Measurements from ENCODE around the gene KCNIP3. TPM values are rescaled to one million over a fixed set of nuclear protein-coding genes. Genes with fewer than 3 reads are reported as not detected.
A peak's percentile ranks its signal among the peaks of the same experiment; 100 is the strongest.

The KCNIP3 gene
- total RNA-seq, 3 donors from 2014 or later (not counting 1 experiment from before 2014, with no cell fraction given): 0.52 to 1.4 TPM; not detected in 1

- no peaks in the 10 kb centered on the region for H3K36me3 ChIP-seq (ENCODE audit: control insufficient read depth, insufficient read depth, low read length)
- H3K27me3 Mint-ChIP-seq (ENCODE audit: low read depth in 2 of 2): peaks cover 3 to 4% of the 10 kb centered on the region in 2 donors
- H3K4me3 Mint-ChIP-seq: no peak overlapping the region
- H3K36me3 Mint-ChIP-seq: no peaks in the 10 kb centered on the region
- peaks cover 0 to 2% of the 10 kb centered on the region in 2 donors for H3K9me3 Mint-ChIP-seq
- H3K4me1 Mint-ChIP-seq: no peaks in the 10 kb centered on the region
- intact Hi-C loops (cut with micrococcal nuclease): no loop called here
- no peak for ATAC-seq
- no peak overlapping the region for H3K27ac Mint-ChIP-seq
- no peak overlapping the region for H3K4me3 ChIP-seq (ENCODE audit: low read length)
- no peaks in the 10 kb centered on the region for H3K4me1 ChIP-seq (ENCODE audit: control insufficient read depth, insufficient read depth, low read length)
- 89% methylated on average over 4 of the region's 4 CpGs for WGBS (ENCODE audit: insufficient coverage)
- H3K9me3 ChIP-seq (ENCODE audit: control insufficient read depth, insufficient read depth, low read length): no peaks in the 10 kb centered on the region
- H3K27me3 ChIP-seq (ENCODE audit: control insufficient read depth, insufficient read depth, low read length): no peaks in the 10 kb centered on the region
- no peak overlapping the region for H3K27ac ChIP-seq (ENCODE audit: low read length)
- DNase-seq: no peak
- TF ChIP-seq CTCF (IDR thresholded peaks at IDR 0.05): no peak
Measured at GRCh38 chr2:95265182-95265581, 32.0 kb upstream of the KCNIP3 start.

- intact Hi-C loops (cut with micrococcal nuclease): no loop called here
- Mint-ChIP-seq H3K4me1 (no peaks in the 10 kb centered on the region), H3K36me3 (no peaks in the 10 kb centered on the region), H3K9me3 (no peaks in the 10 kb centered on the region), H3K27me3 (ENCODE audit: low read depth in 2 of 2) (peaks cover 0 to 3% of the 10 kb centered on the region in 2 donors), H3K4me3 (no peak overlapping the region), H3K27ac (no peak overlapping the region)
- Histone ChIP-seq H3K27ac (ENCODE audit: low read length) (no peak overlapping the region), H3K36me3 (ENCODE audit: control insufficient read depth, insufficient read depth, low read length) (no peaks in the 10 kb centered on the region), H3K9me3 (ENCODE audit: control insufficient read depth, insufficient read depth, low read length) (no peaks in the 10 kb centered on the region), H3K27me3 (ENCODE audit: control insufficient read depth, insufficient read depth, low read length) (no peaks in the 10 kb centered on the region), H3K4me1 (ENCODE audit: control insufficient read depth, insufficient read depth, low read length) (no peaks in the 10 kb centered on the region), H3K4me3 (ENCODE audit: low read length) (no peak overlapping the region)
- 69% methylated on average over 9 of the region's 10 CpGs for WGBS (ENCODE audit: insufficient coverage)
- TF ChIP-seq CTCF (IDR thresholded peaks at IDR 0.05): no peak
- DNase-seq (peak in 1 of 2 donors; percentile 4), ATAC-seq (no peak)
Measured at GRCh38 chr2:95266781-95267430, 30.2 kb upstream of the KCNIP3 start.

GRCh38 chr2:95267458-95268210 is 29.5 kb upstream of the KCNIP3 start:
- TF ChIP-seq CTCF (IDR thresholded peaks at IDR 0.05): no peak
- Histone ChIP-seq H3K4me1 (ENCODE audit: control insufficient read depth, insufficient read depth, low read length) (no peaks in the 10 kb centered on the region), H3K4me3 (ENCODE audit: low read length) (no peak overlapping the region), H3K36me3 (ENCODE audit: control insufficient read depth, insufficient read depth, low read length) (no peaks in the 10 kb centered on the region), H3K9me3 (ENCODE audit: control insufficient read depth, insufficient read depth, low read length) (no peaks in the 10 kb centered on the region), H3K27ac (ENCODE audit: low read length) (no peak overlapping the region), H3K27me3 (ENCODE audit: control insufficient read depth, insufficient read depth, low read length) (no peaks in the 10 kb centered on the region)
- ATAC-seq (no peak), DNase-seq (peak in 1 of 2 donors; percentile 11)
- intact Hi-C loops (cut with micrococcal nuclease): no loop called here
- Mint-ChIP-seq H3K9me3 (no peaks in the 10 kb centered on the region), H3K4me3 (no peak overlapping the region), H3K27me3 (ENCODE audit: low read depth in 2 of 2) (peaks cover 0 to 3% of the 10 kb centered on the region in 2 donors), H3K4me1 (no peaks in the 10 kb centered on the region), H3K27ac (no peak overlapping the region), H3K36me3 (no peaks in the 10 kb centered on the region)
- 84% methylated on average over 11 of the region's 11 CpGs for WGBS (ENCODE audit: insufficient coverage)

Data from natural killer cell (primary cell).